Activated T-helper 17 cell treated with anti-CD3 and anti-CD28 coated beads, Interleukin-2, amount 50 U/mL, for 72 hours (primary cell): ENCODE data around the gene VWC2. TPM values are rescaled to one million over a fixed set of nuclear protein-coding genes. Genes with fewer than 3 reads are reported as not detected.

Experiments used
- ATAC-seq: fragments of 150-1000 bp; cut with Tn5 transposase; replicated peaks from 2 replicates; pipeline ENCODE4 v1.10.0; 2021; ENCODE audit warnings: mild to moderate bottlenecking, moderate library complexity
- H3K27ac Mint-ChIP-seq: one replicate; pipeline ENCODE4 v1.8.0; 2022; ENCODE audit warnings: mixed read lengths
- H3K27me3 Mint-ChIP-seq: one replicate; pipeline ENCODE4 v1.8.0; 2022; ENCODE audit warnings: mixed read lengths
- H3K36me3 Mint-ChIP-seq: one replicate; pipeline ENCODE4 v1.8.0; 2022; ENCODE audit warnings: low read depth, mild to moderate bottlenecking, mixed read lengths
- H3K4me1 Mint-ChIP-seq: one replicate; pipeline ENCODE4 v1.8.0; 2022; ENCODE audit warnings: mixed read lengths
- H3K4me3 Mint-ChIP-seq: one replicate; pipeline ENCODE4 v1.8.0; 2022; ENCODE audit warnings: mild to moderate bottlenecking, mixed read lengths
- H3K9me3 Mint-ChIP-seq: one replicate; pipeline ENCODE4 v1.8.0; 2022; ENCODE audit warnings: mixed read lengths
- total RNA-seq, 2 donors: library from RNA; stranded (reverse); gene quantifications; one replicate each; pipeline ENCODE4 v1.2.3, GENCODE V29; 2022

Gene VWC2
- total RNA-seq, 2 donors from 2014 or later, result not detected

DNA sequence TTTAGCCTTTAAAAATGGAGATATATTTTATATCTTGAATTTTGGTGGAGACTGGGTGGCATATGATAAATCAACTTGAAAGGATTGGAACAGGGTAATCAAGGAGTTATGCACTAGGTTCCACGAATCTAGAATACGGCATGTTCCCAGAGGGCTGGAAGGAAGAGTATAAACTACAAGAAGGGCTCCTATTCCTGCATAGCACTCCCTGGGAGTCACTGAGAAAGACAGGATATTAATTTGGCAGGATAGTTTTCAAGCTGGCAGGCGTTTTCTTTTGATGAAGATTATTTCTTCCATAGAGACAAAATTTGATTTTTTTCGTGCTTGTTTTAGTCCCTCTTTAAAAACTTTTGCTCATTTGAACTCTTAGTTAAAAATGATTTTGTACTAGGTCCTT lies 119.7 kb downstream of the VWC2 start:
- Mint-ChIP-seq H3K36me3 (no peaks in the 10 kb centered on the region), H3K9me3 (peaks cover 4% of the 10 kb centered on the region), H3K27me3 (peaks cover 9% of the 10 kb centered on the region), H3K4me1 (no peaks in the 10 kb centered on the region), H3K4me3 (no peak overlapping the region), H3K27ac (no peak overlapping the region)
- ATAC-seq, result no peak

DNA sequence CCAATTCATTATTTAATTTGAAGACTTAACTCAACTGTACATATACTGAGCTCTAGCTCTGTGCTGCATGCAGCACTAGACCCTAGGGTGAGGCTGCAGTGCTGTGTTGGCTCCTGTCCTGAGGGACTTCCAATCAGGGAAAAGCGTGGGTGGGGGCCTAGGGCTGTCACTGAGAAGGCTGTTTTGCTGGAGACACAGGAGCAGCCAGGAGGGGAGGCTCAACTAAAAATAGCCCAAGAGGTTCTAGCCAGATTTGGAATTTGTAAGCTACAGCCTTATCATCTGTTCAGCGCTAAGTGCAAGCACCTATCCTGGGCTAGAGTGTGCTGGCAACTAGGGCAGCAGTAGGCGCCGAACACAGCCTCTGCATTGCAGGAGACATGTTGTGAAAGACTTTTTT lies 121.1 kb downstream of the VWC2 start:
- Mint-ChIP-seq H3K4me3 (no peak overlapping the region), H3K9me3 (peaks cover 4% of the 10 kb centered on the region), H3K27ac (no peak overlapping the region), H3K27me3 (peaks cover 9% of the 10 kb centered on the region), H3K36me3 (no peaks in the 10 kb centered on the region), H3K4me1 (no peaks in the 10 kb centered on the region)
- ATAC-seq, result no peak

DNA sequence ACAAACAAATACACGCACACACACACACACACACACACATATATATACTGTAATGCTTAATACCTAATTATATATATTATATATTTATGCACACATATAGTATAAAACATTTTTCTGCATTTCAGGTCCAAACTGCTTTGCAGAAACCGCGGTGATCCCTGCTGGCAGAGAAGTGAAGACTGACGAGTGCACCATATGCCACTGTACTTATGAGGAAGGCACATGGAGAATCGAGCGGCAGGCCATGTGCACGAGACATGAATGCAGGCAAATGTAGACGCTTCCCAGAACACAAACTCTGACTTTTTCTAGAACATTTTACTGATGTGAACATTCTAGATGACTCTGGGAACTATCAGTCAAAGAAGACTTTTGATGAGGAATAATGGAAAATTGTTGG lies 138.5 kb downstream of the VWC2 start:
- Mint-ChIP-seq H3K4me3 (no peak overlapping the region), H3K27me3 (peaks cover 2% of the 10 kb centered on the region), H3K4me1 (no peaks in the 10 kb centered on the region), H3K9me3 (no peaks in the 10 kb centered on the region), H3K27ac (no peak overlapping the region), H3K36me3 (no peaks in the 10 kb centered on the region)
- ATAC-seq, result no peak

DNA sequence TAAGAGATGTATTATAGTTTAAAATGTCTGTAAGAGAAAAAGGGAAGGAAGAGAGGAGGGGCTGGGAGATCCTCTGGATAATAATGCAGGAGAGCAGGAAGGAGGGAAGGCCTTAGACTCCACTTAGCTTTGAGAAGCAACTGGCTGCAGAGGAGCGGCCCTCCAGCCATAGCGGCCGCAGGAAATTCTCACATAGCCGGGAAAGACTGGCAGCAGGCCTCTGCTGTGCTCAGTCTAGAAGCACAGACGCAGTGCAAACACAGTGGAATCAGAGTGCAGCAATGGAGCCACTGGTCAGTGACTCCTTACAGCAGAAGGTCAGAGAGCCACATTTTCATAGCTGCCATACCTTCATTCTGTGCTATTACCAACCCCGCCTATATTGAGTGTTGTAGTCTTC lies 153.3 kb downstream of the VWC2 start:
- H3K4me3 Mint-ChIP-seq, result no peak overlapping the region
- H3K9me3 Mint-ChIP-seq, result peaks cover 10% of the 10 kb centered on the region

DNA sequence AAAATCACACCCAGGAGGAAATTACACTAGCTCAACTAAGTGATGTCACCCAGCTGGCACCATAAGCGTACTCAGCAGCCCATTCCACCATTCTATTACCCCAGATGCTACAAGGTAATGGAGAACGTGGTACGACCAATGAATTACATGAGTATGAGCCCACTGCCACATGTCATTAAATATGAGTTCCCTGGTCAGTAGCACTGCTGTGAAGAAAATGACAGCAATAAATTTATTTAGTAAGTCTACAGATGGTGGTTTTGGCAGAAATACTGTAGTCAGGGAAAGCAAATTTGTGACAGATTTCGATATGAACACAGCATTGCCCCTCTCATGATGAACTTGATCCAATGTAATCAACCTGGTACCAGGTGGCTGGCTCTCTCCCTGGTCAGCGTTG lies 154.2 kb downstream of the VWC2 start:
- no peaks in the 10 kb centered on the region for H3K27me3 Mint-ChIP-seq
- H3K27ac Mint-ChIP-seq, result no peak overlapping the region
- no peak overlapping the region for H3K4me3 Mint-ChIP-seq
- H3K4me1 Mint-ChIP-seq, result no peaks in the 10 kb centered on the region
- no peak for ATAC-seq
- no peaks in the 10 kb centered on the region for H3K36me3 Mint-ChIP-seq
- peaks cover 10% of the 10 kb centered on the region for H3K9me3 Mint-ChIP-seq

More for the DNA sequence above, 153.3 kb downstream of the VWC2 start:
- Mint-ChIP-seq H3K4me1 (no peaks in the 10 kb centered on the region), H3K27ac (no peak overlapping the region), H3K36me3 (no peaks in the 10 kb centered on the region), H3K27me3 (no peaks in the 10 kb centered on the region)
- no peak for ATAC-seq

DNA sequence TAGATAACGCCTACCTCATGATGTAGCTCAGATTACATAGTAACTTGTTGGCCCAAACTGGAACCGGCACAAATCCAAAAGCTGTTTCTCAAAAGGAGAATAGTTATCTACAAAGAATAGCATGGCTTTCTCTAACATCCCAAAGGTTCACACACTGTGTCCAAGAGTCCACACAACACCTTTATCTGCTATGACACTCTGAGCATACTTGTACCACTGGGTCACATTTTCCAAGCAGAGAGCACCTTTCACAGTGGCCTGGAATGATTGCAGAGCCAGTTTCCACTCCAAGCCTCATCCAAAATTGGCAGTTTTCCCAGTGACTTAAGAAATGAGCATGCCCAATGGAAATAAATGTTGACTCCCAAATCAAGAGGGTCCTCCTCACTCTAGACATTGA lies 155.3 kb downstream of the VWC2 start:
- H3K4me1 Mint-ChIP-seq, result no peaks in the 10 kb centered on the region
- H3K36me3 Mint-ChIP-seq, result no peaks in the 10 kb centered on the region
- no peak for ATAC-seq
- no peak overlapping the region for H3K27ac Mint-ChIP-seq
- no peak overlapping the region for H3K4me3 Mint-ChIP-seq
- no peaks in the 10 kb centered on the region for H3K27me3 Mint-ChIP-seq
- H3K9me3 Mint-ChIP-seq, result peaks cover 13% of the 10 kb centered on the region

DNA sequence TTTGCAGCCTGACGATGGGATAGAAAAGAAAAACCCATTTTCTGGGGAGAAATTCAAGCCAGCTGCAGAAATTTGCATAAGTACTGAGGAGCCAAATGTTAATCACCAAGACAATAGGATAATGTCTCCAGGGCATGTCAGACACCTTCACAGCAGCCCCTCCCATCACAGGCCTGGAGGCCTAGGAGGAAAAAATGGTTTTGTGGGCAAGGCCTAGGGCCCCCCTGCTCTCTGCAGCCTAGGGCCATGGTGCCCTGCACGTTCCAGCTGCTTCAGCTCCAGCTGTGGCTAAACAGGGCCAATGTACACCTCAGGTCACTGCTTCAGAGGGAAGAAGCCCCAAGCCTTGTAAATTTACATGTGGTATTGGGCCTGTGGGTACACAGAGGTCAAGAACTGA lies 158.2 kb downstream of the VWC2 start:
- Mint-ChIP-seq H3K27me3 (peaks cover 6% of the 10 kb centered on the region), H3K36me3 (no peaks in the 10 kb centered on the region), H3K9me3 (peaks cover 13% of the 10 kb centered on the region), H3K27ac (no peak overlapping the region), H3K4me3 (no peak overlapping the region), H3K4me1 (no peaks in the 10 kb centered on the region)
- no peak for ATAC-seq

DNA sequence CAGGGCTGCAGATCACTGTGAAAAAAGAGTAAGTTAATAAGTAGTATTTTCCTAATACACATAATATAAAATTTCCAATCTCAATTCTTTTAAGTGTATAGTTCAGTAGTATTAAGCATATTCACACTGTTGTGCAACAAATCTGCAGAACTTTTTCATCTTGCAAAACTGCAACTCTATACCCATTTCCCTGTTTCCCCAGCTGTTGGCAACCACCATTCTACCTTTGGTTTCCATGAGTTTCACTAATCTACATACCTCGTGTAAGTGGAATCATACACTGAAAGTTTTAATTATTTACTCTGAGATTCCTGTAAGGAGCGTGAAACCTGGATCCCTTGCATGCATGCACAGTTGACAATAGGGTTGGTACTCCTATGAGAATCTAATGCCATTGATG lies 164.2 kb downstream of the VWC2 start:
- H3K9me3 Mint-ChIP-seq, result peaks cover 7% of the 10 kb centered on the region
- no peak overlapping the region for H3K4me3 Mint-ChIP-seq
- H3K36me3 Mint-ChIP-seq, result no peaks in the 10 kb centered on the region
- H3K27me3 Mint-ChIP-seq, result peaks cover 12% of the 10 kb centered on the region
- H3K27ac Mint-ChIP-seq, result no peak overlapping the region
- no peaks in the 10 kb centered on the region for H3K4me1 Mint-ChIP-seq
- ATAC-seq, result no peak
